HCT116 (cell line): ENCODE measurements around the gene MME. TPM values are rescaled to one million over a fixed set of nuclear protein-coding genes. Genes with fewer than 3 reads are reported as not detected.

ENCODE experiments used
- ATAC-seq: fragments of 200-7000 bp; cut with Tn5 transposase; 2 replicates; pipeline ENCODE4 v1.9.1; 2020; ENCODE audit warnings: mild to moderate bottlenecking, moderate library complexity
- BruUV-seq: library from RNA; stranded (reverse); fragments of 400-500 nt; replicated peaks from 2 replicates; lab custom pipeline; 2021; lab: Mats Ljungman, UMichigan
- CTCF ChIA-PET: fragments of 300-600 bp; sonication (Branson Sonifier 250); formaldehyde crosslinking; loops from one replicate; lab custom pipeline; 2021; ENCODE audit warnings: antibody characterized with exemption; lab: Charles Lee
- POLR2A ChIA-PET: fragments of 300-600, 350-600 bp; sonication (Branson Sonifier 250); formaldehyde crosslinking; loops from one replicate; lab custom pipeline; 2021; ENCODE audit warnings: antibody characterized with exemption; lab: Charles Lee
- RAD21 ChIA-PET, 2 experiments: fragments of 300-600 bp; sonication (Branson Sonifier 250); formaldehyde crosslinking; loops; one replicate each; lab custom pipeline; 2023; ENCODE audit warnings: low total read pairs in 2 of 2; ENCODE audit not compliant: uncharacterized antibody in 2 of 2, unreplicated experiment in 2 of 2, low non-redundant PET in 1 of 2; lab: Charles Lee
- DNase-seq: peaks from one replicate; pipeline ENCODE4 v3.0.0-alpha.2; 2010; ENCODE audit warnings: low read depth, low spot score
- H2AFZ ChIP-seq: fragments of 200-600 bp; shearing (Covaris generic), sonication (generic); 2 replicates; pipeline ENCODE4 v1.6.1; 2017; ENCODE audit warnings: low read depth, mixed run types, mixed read lengths, antibody characterized with exemption, low read length; ENCODE audit not compliant: poor library complexity, severe bottlenecking
- H3K27ac ChIP-seq: 2 replicates; pipeline ENCODE4 v1.5.1; 2012; ENCODE audit warnings: low read depth, low read length
- H3K27me3 ChIP-seq: fragments of 200-600 bp; sonication (generic); 2 replicates; pipeline ENCODE4 v1.6.1; 2016; ENCODE audit warnings: mixed run types, low read length, mixed read lengths; ENCODE audit not compliant: insufficient read depth
- H3K36me3 ChIP-seq, 2 experiments: fragments of 200-500 bp in 1 of 2; fragments of 200-600 bp in 1 of 2; sonication (Bioruptor generic) in 1 of 2; sonication (generic) in 1 of 2; 2 replicates each; pipeline versions ENCODE4 v1.5.1 to v1.6.1; 2014 to 2016; ENCODE audit warnings: low read length in 2 of 2, inconsistent platforms in 1 of 2, mixed read lengths in 1 of 2, mixed run types in 1 of 2; ENCODE audit not compliant: insufficient read depth in 2 of 2, control insufficient read depth in 1 of 2
- H3K4me1 ChIP-seq, 2 experiments: fragments of 200-600 bp in 1 of 2; sonication (generic) in 1 of 2; 2 replicates each; pipeline versions ENCODE4 v1.5.1 to v1.6.1; 2012 to 2017; ENCODE audit warnings: low read length in 2 of 2, inconsistent platforms in 1 of 2, mild to moderate bottlenecking in 1 of 2, mixed read lengths in 1 of 2, mixed run types in 1 of 2, moderate library complexity in 1 of 2; ENCODE audit not compliant: insufficient read depth in 2 of 2, control insufficient read depth in 1 of 2
- H3K4me2 ChIP-seq: fragments of 200-600 bp; sonication (generic); 2 replicates; pipeline ENCODE4 v1.6.1; 2017; ENCODE audit warnings: mixed run types, low read length, mixed read lengths
- H3K4me3 ChIP-seq, 2 experiments: fragments of 200-600 bp in 1 of 2; sonication (generic) in 1 of 2; replicated peaks in 1 of 2; 2 replicates each; pipeline ENCODE4 v1.5.1; 2011 to 2016; ENCODE audit warnings: low read length in 2 of 2, control low read depth in 1 of 2, low read depth in 1 of 2, mild to moderate bottlenecking in 1 of 2, mixed read lengths in 1 of 2, mixed run types in 1 of 2
- H3K79me2 ChIP-seq: fragments of 200-600 bp; sonication (generic); 2 replicates; pipeline ENCODE4 v1.6.1; 2017; ENCODE audit warnings: mild to moderate bottlenecking, mixed run types, low read length, moderate library complexity, mixed read lengths; ENCODE audit not compliant: insufficient read depth
- H3K9ac ChIP-seq: fragments of 200-600 bp; sonication (generic); 2 replicates; pipeline ENCODE4 v1.6.1; 2016; ENCODE audit warnings: low read length, mixed read lengths
- H3K9me2 ChIP-seq: fragments of 200-600 bp; sonication (generic), shearing (Covaris generic); 2 replicates; pipeline ENCODE4 v1.6.1; 2017; ENCODE audit warnings: mixed run types, mild to moderate bottlenecking, moderate library complexity; ENCODE audit not compliant: insufficient read depth
- H3K9me3 ChIP-seq, 2 experiments: fragments of 200-500 bp in 1 of 2; fragments of 200-600 bp in 1 of 2; sonication (Bioruptor generic) in 1 of 2; sonication (generic) in 1 of 2; 2 replicates each; pipeline ENCODE4 v1.6.1; 2014 to 2017; ENCODE audit warnings: low read length in 2 of 2, mixed read lengths in 2 of 2, inconsistent platforms in 1 of 2, low read depth in 1 of 2, mild to moderate bottlenecking in 1 of 2, mixed run types in 1 of 2, moderate library complexity in 1 of 2; ENCODE audit not compliant: control insufficient read depth in 1 of 2, insufficient read depth in 1 of 2
- H4K20me1 ChIP-seq: fragments of 200-600 bp; sonication (generic), shearing (Covaris generic); 2 replicates; pipeline ENCODE4 v1.6.1; 2017; ENCODE audit warnings: mixed run types, mild to moderate bottlenecking, moderate library complexity; ENCODE audit not compliant: insufficient read depth
- ATF3 ChIP-seq: IDR thresholded peaks from 2 replicates; pipeline ENCODE4 v1.6.1; 2012
- EGR1 ChIP-seq: IDR thresholded peaks from 2 replicates; pipeline ENCODE4 v1.6.1; 2012; ENCODE audit warnings: low read depth
- ELF1 ChIP-seq: IDR thresholded peaks from 2 replicates; pipeline ENCODE4 v1.6.1; 2012; ENCODE audit warnings: low read depth, borderline replicate concordance
- JUND ChIP-seq: IDR thresholded peaks from 2 replicates; pipeline ENCODE4 v1.6.1; 2012
- POLR2A ChIP-seq: IDR thresholded peaks from 2 replicates; pipeline ENCODE4 v1.7.0; 2011; ENCODE audit warnings: borderline replicate concordance; ENCODE audit not compliant: insufficient read depth, insufficient read length; ENCODE audit errors: extremely low read depth
- SIN3A ChIP-seq: IDR thresholded peaks from 2 replicates; pipeline ENCODE4 v1.6.1; 2012; ENCODE audit warnings: low read depth
- ZBTB33 ChIP-seq: IDR thresholded peaks from 2 replicates; pipeline ENCODE4 v1.6.1; 2011; ENCODE audit warnings: mild to moderate bottlenecking, low read length, moderate library complexity; ENCODE audit not compliant: insufficient replicate concordance; ENCODE audit errors: extremely low read depth
- ZNF274 ChIP-seq: fragments of 200-500 bp; sonication (Bioruptor generic); IDR thresholded peaks from 2 replicates; pipeline ENCODE4 v1.6.1; 2014; ENCODE audit warnings: mild to moderate bottlenecking, low read depth, low read length, inconsistent platforms
- intact Hi-C: fragments of 100-400 bp; cut with micrococcal nuclease; formaldehyde crosslinking; loops from 2 replicates; pipeline ENCODE4 v1.10.0; 2022
- total RNA-seq: library from RNA; stranded (reverse); gene quantifications from one replicate; pipeline ENCODE4 v1.2.1, GENCODE V29; 2021; ENCODE audit not compliant: unreplicated experiment
- TF ChIP-seq, protein P1 (sequence below): IDR thresholded peaks from 2 replicates; pipeline ENCODE4 v1.6.1; 2012; ENCODE audit warnings: low read depth

Gene MME
- total RNA-seq, 1 experiment from 2014 or later, result 0.34 TPM

DNA sequence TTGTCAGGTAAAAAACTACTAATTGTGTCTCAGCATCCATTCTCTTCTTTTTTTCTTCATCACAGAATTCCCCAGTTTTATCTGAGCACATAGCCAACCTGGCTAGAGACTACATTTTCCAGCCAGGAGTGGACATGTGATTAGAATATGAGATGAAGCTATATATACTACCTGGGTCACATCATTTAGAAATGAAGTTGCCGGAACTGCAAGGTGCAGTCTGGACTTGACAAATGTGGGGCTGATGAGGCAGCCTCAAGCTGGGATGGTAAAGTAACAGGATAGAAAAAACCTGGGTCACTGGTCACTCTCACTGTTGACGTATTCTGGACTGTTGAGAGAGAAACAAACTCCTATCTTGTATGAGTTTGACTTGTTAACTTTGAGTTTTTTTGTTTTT lies 113.7 kb downstream of the MME start (continued):
- TF ChIP-seq ELF1, result no peak
- no peak for TF ChIP-seq EGR1
- TF ChIP-seq, protein P1, sequence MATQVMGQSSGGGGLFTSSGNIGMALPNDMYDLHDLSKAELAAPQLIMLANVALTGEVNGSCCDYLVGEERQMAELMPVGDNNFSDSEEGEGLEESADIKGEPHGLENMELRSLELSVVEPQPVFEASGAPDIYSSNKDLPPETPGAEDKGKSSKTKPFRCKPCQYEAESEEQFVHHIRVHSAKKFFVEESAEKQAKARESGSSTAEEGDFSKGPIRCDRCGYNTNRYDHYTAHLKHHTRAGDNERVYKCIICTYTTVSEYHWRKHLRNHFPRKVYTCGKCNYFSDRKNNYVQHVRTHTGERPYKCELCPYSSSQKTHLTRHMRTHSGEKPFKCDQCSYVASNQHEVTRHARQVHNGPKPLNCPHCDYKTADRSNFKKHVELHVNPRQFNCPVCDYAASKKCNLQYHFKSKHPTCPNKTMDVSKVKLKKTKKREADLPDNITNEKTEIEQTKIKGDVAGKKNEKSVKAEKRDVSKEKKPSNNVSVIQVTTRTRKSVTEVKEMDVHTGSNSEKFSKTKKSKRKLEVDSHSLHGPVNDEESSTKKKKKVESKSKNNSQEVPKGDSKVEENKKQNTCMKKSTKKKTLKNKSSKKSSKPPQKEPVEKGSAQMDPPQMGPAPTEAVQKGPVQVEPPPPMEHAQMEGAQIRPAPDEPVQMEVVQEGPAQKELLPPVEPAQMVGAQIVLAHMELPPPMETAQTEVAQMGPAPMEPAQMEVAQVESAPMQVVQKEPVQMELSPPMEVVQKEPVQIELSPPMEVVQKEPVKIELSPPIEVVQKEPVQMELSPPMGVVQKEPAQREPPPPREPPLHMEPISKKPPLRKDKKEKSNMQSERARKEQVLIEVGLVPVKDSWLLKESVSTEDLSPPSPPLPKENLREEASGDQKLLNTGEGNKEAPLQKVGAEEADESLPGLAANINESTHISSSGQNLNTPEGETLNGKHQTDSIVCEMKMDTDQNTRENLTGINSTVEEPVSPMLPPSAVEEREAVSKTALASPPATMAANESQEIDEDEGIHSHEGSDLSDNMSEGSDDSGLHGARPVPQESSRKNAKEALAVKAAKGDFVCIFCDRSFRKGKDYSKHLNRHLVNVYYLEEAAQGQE, result no peak
- no peak for TF ChIP-seq POLR2A
- TF ChIP-seq ZNF274, result no peak

DNA sequence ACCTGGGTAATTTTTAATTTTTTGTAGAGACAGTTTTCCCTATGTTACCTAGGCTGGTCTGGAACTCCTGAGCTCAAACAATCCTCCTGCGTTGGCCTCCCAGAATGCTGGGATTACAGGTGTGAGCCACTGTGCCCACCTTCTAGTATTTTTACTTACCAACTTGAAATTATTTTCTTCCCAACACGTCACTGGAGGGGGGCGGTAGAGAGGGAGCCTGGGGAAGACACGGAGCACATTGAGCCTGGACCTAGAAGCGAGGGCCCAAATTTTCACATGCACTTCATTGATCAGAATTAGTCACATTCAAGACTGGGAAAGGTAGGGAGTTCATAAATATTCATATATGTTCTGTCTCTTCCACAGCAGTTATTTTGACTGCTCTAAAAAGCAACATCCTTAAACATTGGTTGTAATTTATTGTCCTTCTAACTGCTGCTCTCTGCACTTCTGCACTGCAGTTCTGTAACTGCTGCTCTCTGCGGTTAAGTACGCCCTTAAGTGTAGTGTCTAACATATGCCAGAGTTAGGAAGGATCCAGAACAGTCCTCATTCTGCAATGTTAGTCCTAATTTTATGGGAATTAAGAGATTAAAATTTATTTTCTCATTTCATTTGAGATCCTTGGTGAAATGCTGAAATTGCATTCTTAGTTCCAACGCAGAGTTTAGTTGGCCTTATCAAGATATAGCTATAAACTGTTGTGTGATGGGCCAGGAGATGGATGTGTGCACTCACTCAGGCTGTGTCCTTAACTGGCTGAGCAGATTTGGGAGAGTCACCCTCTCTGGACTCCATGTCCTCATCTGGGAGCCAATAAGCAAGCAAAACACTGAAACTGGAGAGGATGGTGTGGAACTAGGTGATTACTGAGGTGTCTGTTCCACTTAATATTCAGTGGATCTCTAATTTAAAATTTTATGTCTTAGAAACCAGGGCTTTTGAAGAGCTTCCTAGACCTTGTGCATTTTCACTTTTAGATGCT lies 115.1 kb downstream of the MME start:
- no peak overlapping the region for H3K27ac ChIP-seq
- POLR2A ChIA-PET, result no interaction called here
- no peaks in the 10 kb centered on the region for H3K27me3 ChIP-seq
- H3K36me3 ChIP-seq, result no peaks in the 10 kb centered on the region
- intact Hi-C loops, result no loop called here
- ATAC-seq (no peak), DNase-seq (no peak)
- no peak for TF ChIP-seq ZBTB33
- TF ChIP-seq, protein P1, result no peak
- no peak for TF ChIP-seq JUND
- no peak for TF ChIP-seq ELF1
- no peak for TF ChIP-seq ATF3
- no peak for TF ChIP-seq EGR1
- no peak for TF ChIP-seq ZNF274
- TF ChIP-seq SIN3A, result no peak
- H2AFZ ChIP-seq, result no peak overlapping the region
- RAD21 ChIA-PET, result no interaction called here
- H4K20me1 ChIP-seq, result no peaks in the 10 kb centered on the region
- H3K9ac ChIP-seq, result no peak overlapping the region
- H3K4me2 ChIP-seq, result no peak overlapping the region
- BruUV-seq, result no TSS peak
- H3K4me1 ChIP-seq, result no peaks in the 10 kb centered on the region
- CTCF ChIA-PET, result no interaction called here
- H3K4me3 ChIP-seq, result no peak overlapping the region
- H3K9me3 ChIP-seq, result no peaks in the 10 kb centered on the region
- H3K79me2 ChIP-seq, result no peaks in the 10 kb centered on the region
- H3K9me2 ChIP-seq, result no peaks in the 10 kb centered on the region
